OCI-LY3 (cell line): Measurements from ENCODE around the gene PLCB4.
"Not testable (repeated sequence)": the region's sequence is repeated elsewhere in the genome, so short reads cannot be mapped to it uniquely, and the experiment has no call there.

ENCODE experiments used
- CTCF ChIP-seq: fragments of 200-600, 300-600 bp; sonication (generic); IDR thresholded peaks from 2 replicates; pipeline ENCODE4 v1.5.1; 2014; ENCODE audit warnings: antibody characterized with exemption, low read length, low read depth
- EZH2phosphoT487 ChIP-seq: fragments of 200-600 bp; shearing (Covaris generic); IDR thresholded peaks from 2 replicates; pipeline ENCODE4 v1.6.1; 2018; ENCODE audit warnings: antibody characterized with exemption, mixed run types, low read depth

GRCh38 chr20:9152139-9152538 lies 83.3 kb downstream of the PLCB4 start:
- not testable (repeated sequence) for TF ChIP-seq CTCF, EZH2phosphoT487
